NCI-H345 (cell line): ENCODE measurements around the gene NDC1.
"Not testable (repeated sequence)": the region's sequence is repeated elsewhere in the genome, so short reads cannot be mapped to it uniquely, and the experiment has no call there.

Source experiments
- DNase-seq: peaks from one replicate; lab custom pipeline; 2025; lab: John Stamatoyannopoulos, UW

Gene NDC1

DNA sequence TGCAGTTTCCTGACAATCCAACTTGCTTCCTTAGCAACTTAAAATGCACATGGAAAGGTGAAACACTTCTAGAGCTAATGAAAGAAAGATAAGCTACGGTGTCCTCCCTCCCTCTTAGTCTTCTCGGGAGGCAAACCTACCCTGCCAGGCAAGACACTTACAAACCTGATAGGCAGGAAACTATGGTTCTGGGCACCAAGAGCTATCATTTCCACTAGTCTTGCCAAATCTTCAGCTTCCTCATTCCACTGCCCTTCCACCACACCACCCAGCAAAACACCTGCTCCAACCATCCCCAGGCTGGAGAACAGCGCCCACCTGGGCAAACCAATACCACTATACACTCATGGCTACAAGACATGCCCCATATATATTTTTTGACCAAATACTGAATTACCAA is 15.2 kb downstream of the NDC1 start:
- DNase-seq: no peak

DNA sequence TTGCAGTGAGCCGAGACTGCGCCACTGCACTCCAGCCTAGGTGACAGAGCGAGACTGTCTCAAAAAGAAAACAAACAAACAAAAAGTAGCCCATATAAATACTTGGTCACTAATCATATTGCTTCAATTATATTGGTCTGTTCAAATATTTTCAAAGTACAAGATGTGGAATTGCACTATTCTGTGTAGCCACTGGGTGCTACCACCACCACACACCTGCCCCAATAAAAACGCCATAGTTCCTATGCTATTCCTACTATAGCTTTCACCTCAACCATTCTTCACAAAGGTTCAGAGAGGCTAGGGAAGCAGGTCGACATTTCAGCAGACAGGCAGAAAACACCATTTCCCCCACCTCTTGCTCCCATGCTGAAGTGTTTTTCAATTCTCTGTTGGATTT is 16.7 kb downstream of the NDC1 start:
- no peak for DNase-seq

DNA sequence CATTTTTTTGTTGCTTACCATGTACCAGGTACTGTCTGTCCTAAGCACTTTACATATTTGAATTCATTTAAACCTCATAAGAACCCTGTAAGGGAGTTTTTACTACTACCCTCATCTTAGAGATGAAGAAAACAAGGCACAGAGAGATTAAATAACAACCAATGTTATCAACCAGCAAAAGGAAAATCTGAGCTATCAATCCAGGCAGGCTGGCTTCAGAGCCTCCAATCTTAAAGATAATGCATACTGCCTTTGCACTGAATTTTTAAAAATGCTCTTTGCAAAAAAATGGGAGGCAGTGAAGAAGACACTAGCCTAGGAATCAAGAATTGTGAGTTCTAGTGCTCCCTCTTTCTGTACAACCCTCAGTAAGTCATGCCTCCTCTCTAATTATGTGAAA is 18.7 kb downstream of the NDC1 start:
- DNase-seq: no peak

GRCh38 chr1:53816584-53816983 is 21.5 kb downstream of the NDC1 start:
- not testable (repeated sequence) for DNase-seq

DNA sequence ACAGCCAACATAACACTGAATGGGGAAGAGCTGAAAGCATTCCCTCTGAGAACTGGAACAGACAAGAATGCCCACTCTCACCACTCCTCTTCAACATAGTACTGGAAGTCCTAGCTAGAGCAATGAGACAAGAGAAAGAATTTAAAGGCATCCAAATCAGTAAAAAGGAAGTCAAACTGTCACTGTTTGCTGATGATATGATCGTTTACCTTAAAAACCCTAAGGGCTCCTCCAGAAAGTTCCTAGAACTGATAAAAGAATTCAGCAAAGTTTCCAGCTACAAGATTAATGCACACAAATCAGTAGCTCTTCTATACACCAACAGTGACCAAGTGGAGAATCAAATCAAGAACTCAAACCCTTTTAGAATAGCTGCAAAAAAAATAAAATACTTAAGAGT is 22.6 kb downstream of the NDC1 start:
- DNase-seq: not testable (repeated sequence)

DNA sequence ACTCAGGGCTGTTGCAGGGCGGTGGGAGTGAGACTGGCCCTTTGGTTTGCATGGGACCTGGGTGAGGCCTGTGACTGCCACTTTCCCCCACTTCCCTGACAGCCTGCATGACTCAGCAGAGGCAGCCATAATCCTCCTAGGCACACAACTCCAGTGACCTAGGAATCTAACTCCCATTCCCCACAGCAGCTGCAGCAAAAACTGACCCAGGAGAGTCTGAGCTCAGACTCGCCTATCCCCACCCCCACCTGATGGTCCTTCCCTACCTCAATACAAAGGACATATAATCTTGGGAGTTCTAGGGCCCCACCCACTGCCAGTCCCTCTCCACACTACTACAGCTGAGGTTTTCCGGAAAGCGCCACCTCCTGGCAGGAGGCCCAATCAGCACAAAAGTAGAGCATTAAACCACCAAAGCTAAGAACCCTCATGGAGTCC is 26.7 kb downstream of the NDC1 start:
- DNase-seq: no peak

DNA sequence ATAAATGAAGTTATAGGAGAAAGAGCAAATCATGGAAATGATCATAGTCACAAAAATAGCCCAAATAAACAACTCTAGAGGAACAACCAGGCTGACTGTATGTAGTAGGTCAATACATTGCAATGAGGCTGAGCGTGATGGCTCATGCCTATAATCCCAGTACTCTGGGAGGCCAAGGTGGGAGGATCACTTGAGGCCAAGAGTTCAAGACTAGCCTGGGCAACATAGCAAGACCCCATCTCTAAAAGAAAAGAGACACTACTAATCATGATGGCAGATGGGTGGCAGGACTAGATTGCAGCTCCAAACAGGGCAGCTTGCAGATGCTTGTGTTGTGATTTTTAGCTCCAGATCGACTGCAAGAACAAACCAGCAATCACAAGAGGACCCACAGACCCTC is 27.6 kb downstream of the NDC1 start:
- no peak for DNase-seq

DNA sequence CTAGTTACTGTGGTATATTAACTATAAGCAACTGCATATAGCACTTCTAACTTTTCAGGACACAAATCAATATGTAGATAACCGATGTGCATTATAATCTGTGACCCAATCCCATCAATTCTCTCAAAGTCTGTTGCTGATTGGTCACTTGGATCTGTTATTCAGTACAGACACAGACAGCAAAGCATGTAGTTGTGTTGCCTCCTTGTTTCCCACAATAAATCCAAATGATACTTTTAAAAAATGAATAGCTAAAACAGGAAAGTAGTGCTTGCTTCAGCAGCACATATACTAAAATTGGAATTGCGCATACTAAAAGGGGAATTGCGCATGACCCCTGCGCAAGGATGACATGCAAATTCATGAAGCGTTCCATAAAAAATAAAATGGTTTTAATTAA is 28.1 kb downstream of the NDC1 start:
- no peak for DNase-seq

DNA sequence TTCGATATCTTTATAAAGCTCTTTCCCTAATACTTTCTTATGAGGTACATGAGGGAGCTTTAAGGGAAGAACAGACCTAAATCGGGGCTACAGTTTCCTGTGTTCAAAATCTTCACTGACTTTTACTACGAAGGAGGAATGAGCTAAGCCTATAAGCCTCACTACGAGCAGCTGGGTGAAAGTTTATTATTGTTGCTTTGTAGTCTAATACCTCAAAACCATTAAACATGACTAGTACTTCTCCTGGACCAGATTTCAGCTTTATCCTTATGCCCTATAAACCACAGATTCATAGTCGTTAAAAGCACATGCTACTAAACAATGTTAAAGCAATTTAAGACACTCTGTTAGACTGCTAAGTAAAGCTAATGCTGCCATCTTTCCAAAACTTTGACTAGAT is 30.2 kb downstream of the NDC1 start:
- DNase-seq: no peak

GRCh38 chr1:53804791-53805505 is 33.1 kb downstream of the NDC1 start:
- no peak for DNase-seq

DNA sequence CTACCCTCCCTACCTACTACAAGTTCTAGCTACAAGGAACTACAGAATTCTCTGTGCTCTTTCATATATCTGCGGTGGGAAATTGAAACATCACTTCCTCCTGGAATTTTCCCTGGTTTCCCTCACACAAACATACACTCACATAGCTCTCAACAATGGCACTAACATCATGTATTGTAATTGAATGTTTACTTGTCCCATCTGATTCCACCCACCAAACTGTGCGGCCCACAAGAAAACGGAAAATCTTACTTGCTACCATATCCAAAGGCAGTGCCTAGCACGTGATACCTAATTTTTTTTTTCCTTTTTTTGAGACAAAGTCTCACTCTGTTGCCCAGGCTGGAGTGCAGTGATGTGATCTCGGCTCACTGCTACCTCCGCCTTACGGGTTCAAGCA is 33.9 kb downstream of the NDC1 start:
- DNase-seq: no peak

- no peak for DNase-seq
These were observed 37.5 kb downstream of the NDC1 start for GRCh38 chr1:53800621-53801020.

DNA sequence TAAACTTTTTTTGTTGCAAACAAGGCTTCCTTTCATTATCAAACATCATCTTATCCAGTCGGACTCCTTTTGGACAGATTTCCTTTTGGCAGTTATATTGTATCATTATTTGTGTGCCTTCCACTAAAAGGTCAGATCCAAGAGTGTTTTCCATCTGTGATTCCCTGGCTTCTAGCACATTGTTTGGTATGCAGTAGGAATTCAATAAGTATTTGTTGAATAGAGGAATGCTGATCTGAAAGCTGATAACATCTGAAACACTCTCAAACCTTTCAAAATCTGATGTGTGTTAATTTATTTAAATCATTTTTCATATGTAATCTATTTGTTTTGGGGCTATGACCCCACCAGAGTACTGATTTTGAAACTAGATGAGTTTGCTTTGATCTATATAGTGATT is 39.0 kb downstream of the NDC1 start:
- DNase-seq: no peak

DNA sequence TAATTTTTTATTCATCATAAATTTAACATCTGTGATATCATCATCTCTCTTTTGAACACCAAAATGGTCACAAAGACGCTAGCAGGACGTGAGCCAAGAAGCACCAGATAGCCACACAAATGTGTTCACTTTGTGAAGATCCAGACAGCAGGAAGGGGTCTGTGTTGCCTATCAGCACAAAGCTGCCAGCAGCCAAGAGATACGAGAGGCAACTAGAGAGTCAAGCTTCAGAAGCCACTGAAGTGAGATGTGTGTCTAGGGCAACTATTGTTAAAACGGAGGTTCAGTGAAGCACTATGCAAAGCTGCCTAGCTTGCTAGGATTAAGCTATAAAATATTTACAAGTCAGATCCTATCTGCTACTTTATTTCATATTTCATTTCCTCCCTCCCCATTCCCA is 45.3 kb downstream of the NDC1 start:
- DNase-seq: no peak

DNA sequence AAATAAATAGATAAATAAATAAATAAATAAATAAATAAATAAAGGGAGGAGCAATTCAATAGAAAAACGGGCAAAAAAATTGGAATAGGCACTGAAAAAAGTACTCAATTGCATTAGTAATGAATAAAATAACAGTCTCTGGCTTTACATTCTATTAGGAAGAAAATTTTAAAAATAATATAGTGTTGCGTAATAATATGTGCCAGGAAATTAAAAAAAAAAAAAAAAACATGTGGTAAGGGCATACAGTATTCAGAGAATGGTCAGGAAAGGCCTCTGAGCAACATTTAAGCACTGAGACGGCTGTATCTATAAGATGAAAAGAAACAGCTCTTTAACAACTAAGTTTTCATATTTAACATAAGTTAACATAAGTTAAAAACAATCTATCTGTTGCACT is 50.4 kb downstream of the NDC1 start:
- no peak for DNase-seq

DNA sequence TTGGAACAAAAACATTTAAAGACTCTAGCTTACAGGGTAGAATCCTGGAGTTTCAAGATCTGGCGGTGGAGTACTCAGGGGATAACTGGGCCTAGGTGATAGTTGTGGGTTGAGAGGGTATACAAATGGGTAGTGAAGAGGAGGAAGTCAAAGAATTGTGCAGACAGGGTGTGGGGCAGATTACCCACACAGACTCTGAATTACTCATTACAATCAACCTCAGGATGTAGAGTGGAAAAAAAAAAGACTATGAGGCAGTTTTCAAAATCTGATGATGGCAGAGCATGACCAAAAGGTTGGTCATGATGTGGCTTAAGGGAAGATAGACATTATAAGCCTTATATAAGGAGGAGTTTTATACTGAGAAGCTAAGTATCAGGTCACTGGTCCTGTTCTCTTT is 55.0 kb downstream of the NDC1 start:
- no peak for DNase-seq

DNA sequence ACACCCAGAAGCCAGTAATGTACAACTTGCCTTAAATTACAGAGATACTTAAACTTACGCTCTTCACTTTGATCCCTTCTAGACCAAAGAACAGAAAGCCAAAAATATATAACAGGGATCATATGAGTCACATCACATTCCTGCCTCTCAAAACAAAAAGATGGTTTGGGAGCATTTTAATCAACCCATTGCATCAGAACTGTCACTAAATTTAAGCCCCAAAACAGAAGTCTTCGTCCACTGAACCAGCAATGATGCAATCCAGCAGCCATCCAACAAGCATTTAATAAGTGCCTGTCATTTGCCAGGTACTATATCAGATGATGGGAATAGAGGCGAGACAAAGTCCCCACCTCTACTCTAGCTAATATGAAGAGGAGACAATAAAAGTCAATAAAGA is 56.4 kb downstream of the NDC1 start:
- no peak for DNase-seq

DNA sequence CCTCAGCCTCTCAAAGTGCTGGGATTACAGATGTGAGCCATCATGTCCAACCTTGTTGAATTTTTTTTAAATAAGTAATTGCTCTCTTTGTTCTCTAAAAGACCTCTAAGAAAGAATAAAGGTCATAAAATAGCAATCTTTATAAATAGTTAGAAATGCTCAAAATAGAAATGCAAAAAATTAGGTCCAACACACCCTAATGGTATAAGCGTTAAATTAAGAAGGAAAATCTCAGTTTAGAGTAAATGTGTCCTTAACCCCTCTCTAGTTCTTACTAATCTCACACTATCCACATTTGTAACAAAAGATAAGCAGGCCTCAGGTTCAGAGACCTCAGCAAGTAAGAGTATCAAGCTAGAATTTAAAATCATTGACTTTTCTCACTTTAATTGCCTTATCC is 60.8 kb downstream of the NDC1 start:
- no peak for DNase-seq

DNA sequence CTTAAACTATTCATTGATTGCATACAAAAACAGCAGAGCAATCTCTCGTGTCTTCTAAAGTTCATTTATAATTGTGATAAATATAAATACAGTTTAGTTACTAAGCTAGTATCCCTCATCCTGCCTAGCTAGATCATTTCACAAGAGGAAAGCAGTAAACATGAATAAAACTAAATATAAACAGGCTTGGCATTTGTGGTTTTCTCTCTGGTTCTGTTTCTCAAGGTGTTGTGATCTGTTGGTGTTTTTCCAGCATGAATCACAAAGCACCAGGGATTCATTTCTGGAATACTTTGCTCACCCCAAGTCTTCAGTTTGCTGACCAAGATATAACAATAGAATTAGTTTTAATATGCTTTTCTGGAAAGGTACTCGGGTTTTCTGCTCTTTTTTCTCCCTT is 66.4 kb downstream of the NDC1 start:
- no peak for DNase-seq

DNA sequence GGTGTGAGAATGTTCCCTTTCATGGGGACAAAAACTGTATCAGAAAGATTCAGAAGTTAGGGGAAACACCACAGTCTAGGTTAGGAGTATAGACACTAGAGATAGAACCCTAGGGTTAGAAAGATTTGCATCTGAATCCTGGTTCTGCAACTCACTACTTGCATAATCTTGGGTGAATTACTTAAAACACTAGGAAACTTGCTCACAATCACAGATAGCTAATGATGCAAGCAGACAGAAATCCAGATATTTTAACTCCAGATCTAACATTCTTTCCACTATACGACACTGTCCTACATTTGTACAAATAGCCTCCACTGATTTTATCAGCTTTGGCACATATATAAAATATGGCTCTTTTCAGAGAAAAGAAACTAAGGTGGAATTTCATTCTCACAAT is 68.3 kb downstream of the NDC1 start:
- no peak for DNase-seq

DNA sequence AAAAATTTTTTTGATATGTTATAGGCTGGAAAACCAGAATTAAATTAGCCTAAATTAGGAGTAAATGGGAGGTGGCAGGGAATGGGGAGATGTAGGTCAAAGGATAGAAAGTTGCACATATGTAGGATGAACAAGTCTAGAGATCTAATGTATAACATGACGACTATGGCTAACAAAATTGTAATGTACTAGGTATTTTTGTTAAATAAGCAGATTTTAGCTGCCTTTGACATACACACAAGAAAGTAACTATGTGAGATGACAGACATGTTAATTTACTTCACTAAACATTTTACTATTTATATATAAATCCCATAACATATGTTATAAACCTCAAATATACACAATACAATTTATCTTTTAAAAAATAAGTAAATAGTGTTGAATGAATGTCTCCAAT is 68.9 kb downstream of the NDC1 start:
- no peak for DNase-seq

GRCh38 chr1:53766831-53767405 is 71.2 kb downstream of the NDC1 start:
- DNase-seq: no peak

- no peak for DNase-seq
These were observed 71.8 kb downstream of the NDC1 start for GRCh38 chr1:53766194-53766742.

GRCh38 chr1:53765657-53766056 is 72.4 kb downstream of the NDC1 start:
- DNase-seq: no peak
